PC-9 (cell line): ENCODE results near the gene FGF7. TPM values are rescaled to one million over a fixed set of nuclear protein-coding genes. Genes with fewer than 3 reads are reported as not detected.

Source experiments
- BruUV-seq: library from RNA; stranded (reverse); fragments of 400-500 nt; replicated peaks from 2 replicates; lab custom pipeline; 2021; lab: Mats Ljungman, UMichigan
- CTCF ChIA-PET: fragments of 300-600 bp; sonication (Branson Sonifier 250); formaldehyde crosslinking; loops from one replicate; lab custom pipeline; 2022; ENCODE audit warnings: antibody characterized with exemption; lab: Charles Lee
- POLR2A ChIA-PET: fragments of 300-600 bp; sonication (Branson Sonifier 250); formaldehyde crosslinking; loops from one replicate; lab custom pipeline; 2022; ENCODE audit warnings: antibody characterized with exemption; ENCODE audit not compliant: unreplicated experiment; lab: Charles Lee
- DNase-seq, 2 experiments: peaks; one replicate each; pipeline versions ENCODE4 v3.0.0 to v3.0.0-alpha.2; 2015 to 2022; ENCODE audit warnings: mixed read lengths in 1 of 2
- H2AFZ ChIP-seq: fragments of 200-600 bp; sonication (generic); 2 replicates; pipeline ENCODE4 v1.8.1; 2017; ENCODE audit warnings: antibody characterized with exemption
- H3F3A ChIP-seq: fragments of 200-600 bp; sonication (generic); 2 replicates; pipeline ENCODE4 v1.8.1; 2017; ENCODE audit warnings: antibody characterized with exemption, mild to moderate bottlenecking, low read depth; ENCODE audit not compliant: insufficient read depth
- H3K27ac ChIP-seq: fragments of 200-600 bp; sonication (generic); 2 replicates; pipeline ENCODE4 v1.6.1; 2016; ENCODE audit warnings: mixed run types
- H3K27me3 ChIP-seq: fragments of 200-600 bp; sonication (generic); 2 replicates; pipeline ENCODE4 v1.6.1; 2016; ENCODE audit warnings: low read depth, mixed run types; ENCODE audit not compliant: insufficient read depth
- H3K36me3 ChIP-seq: fragments of 200-600 bp; sonication (generic); 2 replicates; pipeline ENCODE4 v1.6.1; 2016; ENCODE audit warnings: low read depth, mixed run types
- H3K4me1 ChIP-seq: fragments of 200-600 bp; sonication (generic); replicated peaks from 2 replicates; pipeline ENCODE4 v1.6.1; 2016; ENCODE audit warnings: mixed run types; ENCODE audit not compliant: insufficient read depth
- H3K4me2 ChIP-seq: fragments of 200-600 bp; sonication (generic); 2 replicates; pipeline ENCODE4 v1.6.1; 2017; ENCODE audit warnings: mixed run types
- H3K4me3 ChIP-seq: fragments of 200-600 bp; sonication (generic); 2 replicates; pipeline ENCODE4 v1.6.1; 2016; ENCODE audit warnings: mixed run types
- H3K79me2 ChIP-seq: fragments of 200-600 bp; sonication (generic); 2 replicates; pipeline ENCODE4 v1.6.1; 2017; ENCODE audit warnings: low read depth, mixed run types
- H3K9me2 ChIP-seq: fragments of 200-600 bp; sonication (generic); 2 replicates; pipeline ENCODE4 v1.8.1; 2017; ENCODE audit warnings: mild to moderate bottlenecking; ENCODE audit not compliant: insufficient read depth
- H3K9me3 ChIP-seq: fragments of 200-600 bp; sonication (generic); 2 replicates; pipeline ENCODE4 v1.8.1; 2016; ENCODE audit warnings: low read depth; ENCODE audit not compliant: insufficient read depth
- H4K20me1 ChIP-seq: fragments of 200-600 bp; sonication (generic); 2 replicates; pipeline ENCODE4 v1.8.1; 2017; ENCODE audit not compliant: insufficient read depth
- CTCF ChIP-seq: fragments of 200-600 bp; sonication (generic); conservative IDR thresholded peaks from 2 replicates; pipeline ENCODE4 v1.6.1; 2017; ENCODE audit warnings: mixed run types, antibody characterized with exemption, mild to moderate bottlenecking, moderate library complexity
- EZH2 ChIP-seq: fragments of 200-600 bp; sonication (generic); IDR thresholded peaks from 2 replicates; pipeline ENCODE4 v1.8.0; 2017; ENCODE audit warnings: antibody characterized with exemption, low read depth
- intact Hi-C: fragments of 100-400 bp; cut with micrococcal nuclease; formaldehyde crosslinking; loops from one replicate; pipeline ENCODE4 v1.10.0; 2022; ENCODE audit not compliant: unreplicated experiment
- total RNA-seq: library from RNA; stranded (reverse); gene quantifications from 2 replicates; pipeline ENCODE4 v1.2.3, GENCODE V29; 2021

FGF7 gene
- total RNA-seq, 1 experiment from 2014 or later, result not detected

DNA sequence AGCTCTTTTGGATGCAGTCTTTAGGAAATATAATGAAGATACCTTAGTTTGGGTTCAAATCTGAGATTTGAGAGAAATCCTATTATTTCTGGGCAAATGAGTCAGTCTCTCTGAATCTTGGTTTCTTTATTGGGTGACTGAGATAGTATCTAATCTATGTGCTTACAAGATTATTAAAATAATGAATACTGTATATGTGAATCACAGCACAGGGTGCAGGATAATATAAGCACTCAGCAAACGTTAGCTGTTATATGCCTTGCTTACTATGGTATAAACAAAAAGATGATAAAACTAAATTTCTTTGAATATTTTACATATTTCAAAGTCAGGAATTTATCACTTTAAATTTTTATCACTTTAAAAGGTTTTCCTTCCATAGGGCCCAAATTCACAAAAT is 29.6 kb downstream of the FGF7 start:
- CTCF ChIA-PET, result no interaction called here
- no peaks in the 10 kb centered on the region for H3K4me1 ChIP-seq
- H3K79me2 ChIP-seq, result no peaks in the 10 kb centered on the region
- no peak overlapping the region for H2AFZ ChIP-seq
- TF ChIP-seq EZH2, result no peak
- TF ChIP-seq CTCF, result no peak
- POLR2A ChIA-PET, result no interaction called here
- no peaks in the 10 kb centered on the region for H3K36me3 ChIP-seq
- no peak overlapping the region for H3K4me2 ChIP-seq
- no peaks in the 10 kb centered on the region for H3K27me3 ChIP-seq
- H3K9me3 ChIP-seq, result no peaks in the 10 kb centered on the region
- no peak overlapping the region for H3K27ac ChIP-seq
- intact Hi-C loops, result no loop called here
- no peak overlapping the region for H3K4me3 ChIP-seq
- BruUV-seq, result no TSS peak
- H4K20me1 ChIP-seq, result no peaks in the 10 kb centered on the region
- no peak for DNase-seq
- no peaks in the 10 kb centered on the region for H3F3A ChIP-seq
- H3K9me2 ChIP-seq, result no peaks in the 10 kb centered on the region

GRCh38 chr15:49456166-49456565 is 33.1 kb downstream of the FGF7 start:
- no peak overlapping the region for H3K4me3 ChIP-seq
- no TSS peak for BruUV-seq
- H3K27me3 ChIP-seq, result no peaks in the 10 kb centered on the region
- H3K9me2 ChIP-seq, result no peaks in the 10 kb centered on the region
- no peaks in the 10 kb centered on the region for H4K20me1 ChIP-seq
- H3K27ac ChIP-seq, result no peak overlapping the region
- TF ChIP-seq CTCF (no peak), EZH2 (no peak)
- H3K36me3 ChIP-seq, result no peaks in the 10 kb centered on the region
- no peaks in the 10 kb centered on the region for H3K4me1 ChIP-seq
- H3K9me3 ChIP-seq, result no peaks in the 10 kb centered on the region
- no peaks in the 10 kb centered on the region for H3F3A ChIP-seq
- no peak overlapping the region for H3K4me2 ChIP-seq
- no peak for DNase-seq
- ChIA-PET POLR2A (no interaction called here), CTCF (no interaction called here)
- no peak overlapping the region for H2AFZ ChIP-seq
- no peaks in the 10 kb centered on the region for H3K79me2 ChIP-seq
- intact Hi-C loops, result no loop called here

GRCh38 chr15:49458145-49458544 is 35.1 kb downstream of the FGF7 start:
- DNase-seq, result no peak
- Histone ChIP-seq H3K27ac (no peak overlapping the region), H3F3A (no peaks in the 10 kb centered on the region), H3K4me2 (no peak overlapping the region), H4K20me1 (no peaks in the 10 kb centered on the region), H3K27me3 (no peaks in the 10 kb centered on the region), H3K36me3 (no peaks in the 10 kb centered on the region), H3K4me3 (no peak overlapping the region), H3K79me2 (no peaks in the 10 kb centered on the region), H2AFZ (no peak overlapping the region), H3K9me3 (no peaks in the 10 kb centered on the region), H3K9me2 (no peaks in the 10 kb centered on the region), H3K4me1 (no peaks in the 10 kb centered on the region)
- ChIA-PET POLR2A (no interaction called here), CTCF (no interaction called here)
- intact Hi-C loops, result no loop called here
- TF ChIP-seq EZH2 (no peak), CTCF (no peak)
- BruUV-seq, result no TSS peak
